ENCODE data around the gene CCNT2.
"Not testable (repeated sequence)": the region's sequence is repeated elsewhere in the genome, so short reads cannot be mapped to it uniquely, and the experiment has no call there.

Gene CCNT2

GRCh38 chr2:134919341-134920210 lies 954 bp downstream of the CCNT2 start:
- peak; percentile 52 for DNase-seq

GRCh38 chr2:134924912-134925311 lies 6.3 kb downstream of the CCNT2 start:
- DNase-seq: no peak

- no peak for DNase-seq
Observed at GRCh38 chr2:134926231-134926931, 7.8 kb downstream of the CCNT2 start.

- DNase-seq: no peak
Observed at GRCh38 chr2:134927195-134927594, 8.6 kb downstream of the CCNT2 start.

GRCh38 chr2:134932864-134933526 lies 14.4 kb downstream of the CCNT2 start:
- no peak for DNase-seq

- no peak for DNase-seq
Observed at GRCh38 chr2:134933732-134934131, 15.1 kb downstream of the CCNT2 start.

- DNase-seq: no peak
Observed at GRCh38 chr2:134934150-134934549, 15.5 kb downstream of the CCNT2 start.

GRCh38 chr2:134934641-134935040 lies 16.0 kb downstream of the CCNT2 start:
- no peak for DNase-seq

GRCh38 chr2:134936691-134937090 lies 18.1 kb downstream of the CCNT2 start:
- no peak for DNase-seq

GRCh38 chr2:134943540-134943939 lies 24.9 kb downstream of the CCNT2 start:
- no peak for DNase-seq

GRCh38 chr2:134944975-134945374 lies 26.4 kb downstream of the CCNT2 start:
- no peak for DNase-seq

GRCh38 chr2:134946073-134946472 lies 27.5 kb downstream of the CCNT2 start:
- no peak for DNase-seq

GRCh38 chr2:134949981-134950708 lies 31.5 kb downstream of the CCNT2 start:
- no peak for DNase-seq

- no peak for DNase-seq
Observed at GRCh38 chr2:134950886-134951285, 32.3 kb downstream of the CCNT2 start.

- DNase-seq: no peak
Observed at GRCh38 chr2:134952608-134953007, 34.0 kb downstream of the CCNT2 start.

GRCh38 chr2:134954065-134954464 lies 35.4 kb downstream of the CCNT2 start:
- no peak for DNase-seq

GRCh38 chr2:134955744-134956143 lies 37.1 kb downstream of the CCNT2 start:
- no peak for DNase-seq

GRCh38 chr2:134957477-134957876 lies 38.9 kb downstream of the CCNT2 start:
- DNase-seq: no peak

GRCh38 chr2:134967166-134967565 lies 48.5 kb downstream of the CCNT2 start:
- not testable (repeated sequence) for DNase-seq

- no peak for DNase-seq
Observed at GRCh38 chr2:134973241-134974138, 54.9 kb downstream of the CCNT2 start.

- DNase-seq: no peak
Observed at GRCh38 chr2:134975281-134976009, 56.8 kb downstream of the CCNT2 start.
